ENCODE measurements around the gene SLC5A4.

DNA sequence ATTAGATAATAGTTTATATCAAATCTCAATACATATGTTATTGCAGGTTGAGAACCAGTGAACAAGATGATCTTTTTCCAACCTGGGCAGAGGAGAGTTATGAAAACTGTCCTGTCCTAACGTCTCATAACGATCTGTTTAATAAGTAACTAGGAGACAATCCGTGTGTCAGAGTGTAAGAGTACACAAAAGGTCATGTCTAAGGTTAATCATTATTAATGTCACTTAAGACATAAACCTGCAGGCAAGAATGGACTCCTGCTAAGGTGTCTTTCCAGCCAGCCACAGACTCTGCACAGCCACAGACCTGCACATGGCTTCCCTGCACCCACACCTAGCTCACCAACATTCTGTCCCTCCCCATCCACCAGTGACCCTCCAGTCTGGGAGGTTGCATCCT is 10.1 kb downstream of the SLC5A4 start:
- TF ChIP-seq NFRKB (IDR thresholded peaks at IDR 0.05) (no peak), SP1 (IDR thresholded peaks at IDR 0.05) (no peak), LEF1 (IDR thresholded peaks at IDR 0.05; ENCODE audit: borderline replicate concordance) (no peak)
